AG08395 (cell line): ENCODE results near the gene ARHGAP19.
"Not testable (repeated sequence)": the region's sequence is repeated elsewhere in the genome, so short reads cannot be mapped to it uniquely, and the experiment has no call there.

Source experiments
- DNase-seq: peaks from one replicate; pipeline ENCODE4 v3.0.0; 2012; ENCODE audit warnings: mixed read lengths, low spot score

ARHGAP19 gene

DNA sequence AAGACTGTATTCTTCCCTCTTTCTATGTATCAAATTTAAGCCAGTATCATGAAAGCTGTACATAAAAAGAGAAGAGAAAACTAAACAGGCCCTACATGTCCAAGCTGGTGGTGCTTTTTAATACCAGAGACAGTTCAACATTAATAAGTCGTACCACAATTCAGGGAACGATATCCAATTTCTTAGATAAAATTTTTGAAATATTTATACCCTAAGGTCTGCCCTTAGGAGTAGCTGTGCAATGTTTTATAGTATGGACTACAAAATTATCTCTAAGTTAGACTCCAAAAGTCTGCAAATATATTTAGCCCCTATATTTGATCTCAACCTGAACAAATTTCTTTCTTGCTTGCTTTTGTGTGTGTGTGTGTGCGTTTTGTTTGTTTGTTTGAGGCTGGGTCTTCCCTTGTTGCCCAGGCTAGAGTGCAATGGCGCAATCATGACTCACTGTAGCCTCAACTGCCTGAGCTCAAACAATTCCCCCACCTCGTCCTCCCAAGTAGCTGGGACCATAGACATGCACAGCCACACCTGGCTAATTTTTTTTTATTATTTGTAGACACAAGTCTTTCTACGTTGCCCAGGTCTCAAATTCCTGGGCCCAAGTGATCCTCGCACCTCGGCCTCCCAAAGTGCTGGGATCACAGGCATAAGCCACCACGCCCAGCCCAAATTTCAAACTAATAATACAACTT lies 13.2 kb downstream of the ARHGAP19 start:
- DNase-seq, result no peak

DNA sequence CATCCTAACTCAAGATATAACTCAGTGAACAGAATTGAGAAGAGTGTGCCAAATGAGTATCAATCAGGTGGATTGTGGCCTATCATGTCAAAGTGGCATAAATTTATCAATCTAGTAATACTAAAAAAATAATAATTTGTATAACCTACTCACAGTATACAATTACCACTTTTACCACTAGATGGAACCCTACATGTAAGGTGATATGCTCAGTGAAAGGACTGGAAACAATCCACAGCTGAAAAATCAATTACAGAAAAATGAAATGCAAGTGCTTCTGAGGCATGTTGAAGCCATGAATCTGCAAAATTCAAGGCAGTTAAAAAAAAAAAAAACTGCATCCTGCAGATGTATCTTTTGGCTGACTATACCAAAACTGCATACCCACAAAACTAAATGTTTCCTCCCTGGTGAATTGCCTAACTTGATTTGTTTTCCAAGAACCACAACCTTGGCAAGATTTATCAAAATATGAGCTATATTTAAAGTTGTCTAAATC lies 13.9 kb downstream of the ARHGAP19 start:
- DNase-seq, result peak; percentile 76

DNA sequence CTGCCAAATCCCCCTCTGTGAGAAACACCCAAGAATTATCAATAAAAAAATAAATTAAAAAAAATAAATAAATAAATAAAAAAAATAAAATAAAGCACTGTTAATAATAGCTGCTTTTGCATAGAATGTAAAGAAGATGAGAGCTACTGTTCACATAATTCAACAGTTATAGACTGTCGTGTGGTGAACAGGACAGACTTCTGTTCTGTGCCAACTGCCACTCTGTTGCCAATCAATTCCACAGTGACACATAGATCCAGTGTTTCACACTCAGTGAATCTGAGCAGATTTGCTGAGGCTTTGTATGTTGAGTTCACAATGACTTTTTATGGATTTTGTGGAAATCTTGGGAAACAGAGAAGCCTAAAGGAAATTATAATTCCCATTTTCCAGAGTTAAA lies 14.9 kb downstream of the ARHGAP19 start:
- DNase-seq, result no peak

DNA sequence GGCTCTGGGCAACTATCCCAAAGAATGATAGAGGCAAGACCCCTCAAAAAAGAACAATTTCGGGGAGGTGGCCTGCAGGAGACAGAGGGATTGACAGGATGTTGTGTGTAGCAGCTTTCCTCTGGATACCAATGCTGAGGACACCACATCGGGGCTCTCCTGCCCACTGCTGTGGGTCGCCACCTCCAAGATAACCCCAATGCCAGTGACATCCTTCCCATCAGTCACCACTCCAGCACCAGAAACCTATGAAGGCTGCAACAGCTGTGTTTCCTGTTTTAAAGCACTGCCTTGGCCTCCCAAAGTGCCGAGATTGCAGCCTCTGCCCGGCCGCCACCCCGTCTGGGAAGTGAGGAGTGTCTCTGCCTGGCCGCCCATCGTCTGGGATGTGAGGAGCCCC lies 17.6 kb downstream of the ARHGAP19 start:
- no peak for DNase-seq

DNA sequence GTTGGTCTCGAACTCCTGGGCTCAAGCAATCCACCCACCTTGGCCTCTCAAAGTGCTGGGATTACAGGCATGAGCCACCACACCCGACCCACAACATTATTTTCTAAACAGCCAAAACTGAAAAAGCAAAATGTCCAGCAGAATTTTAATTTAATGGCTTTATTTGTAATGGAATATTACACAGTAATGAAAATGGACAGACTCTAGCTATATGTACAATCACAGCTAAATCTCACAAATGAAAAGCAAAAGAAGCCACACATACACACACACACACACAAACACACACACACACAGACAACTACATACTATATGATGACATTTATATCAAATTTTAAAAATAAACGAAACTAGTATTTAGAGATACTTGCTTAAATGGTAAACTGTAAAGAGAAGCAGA lies 18.7 kb downstream of the ARHGAP19 start:
- DNase-seq, result no peak

DNA sequence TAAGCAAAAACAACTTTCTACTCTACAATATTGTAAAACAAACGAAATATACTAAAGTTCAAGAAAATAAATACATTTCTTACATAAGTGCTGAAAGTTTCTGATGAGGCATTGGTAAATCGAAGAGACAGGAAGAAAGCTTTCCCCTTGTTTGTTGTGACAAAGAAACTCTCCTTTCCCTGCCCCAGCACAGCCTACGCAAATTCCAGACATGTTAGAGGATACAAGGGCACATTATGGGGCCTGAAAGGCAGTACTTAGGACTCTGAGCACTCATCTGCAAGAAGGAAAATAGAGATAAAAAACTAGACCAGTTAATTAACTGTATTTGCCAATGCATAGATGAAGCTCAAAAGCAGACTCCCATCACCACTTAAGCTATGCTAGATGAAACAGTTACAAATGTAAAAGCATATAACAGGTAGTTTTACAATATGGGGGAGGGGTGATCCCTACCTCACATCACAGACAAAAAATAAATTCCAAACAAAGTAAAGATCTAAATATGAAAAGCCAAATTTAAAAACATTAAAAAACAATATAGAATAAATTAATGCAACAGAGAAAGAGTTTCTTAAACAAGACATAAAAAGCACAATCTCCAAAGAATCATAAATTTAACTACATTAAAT lies 21.8 kb downstream of the ARHGAP19 start:
- no peak for DNase-seq

DNA sequence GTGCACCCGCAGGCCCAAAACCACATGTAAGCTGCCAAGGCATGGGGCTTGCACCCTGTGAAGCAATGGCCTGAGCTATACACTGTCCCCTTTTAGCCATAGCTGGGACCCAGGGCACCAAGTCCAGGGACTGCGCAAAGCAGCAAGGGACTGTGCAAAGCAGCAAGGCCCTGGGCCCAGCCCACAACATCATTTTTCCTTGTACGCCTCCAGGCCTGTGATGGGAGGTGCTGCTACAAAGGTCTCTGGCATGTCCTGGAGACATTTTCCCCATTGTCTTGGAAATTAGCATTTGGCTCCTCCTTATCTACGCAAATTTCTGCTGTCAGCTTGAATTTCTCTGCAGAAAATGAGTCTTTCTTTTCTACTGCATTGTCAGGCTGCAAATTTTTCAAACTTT lies 24.8 kb downstream of the ARHGAP19 start:
- no peak for DNase-seq

DNA sequence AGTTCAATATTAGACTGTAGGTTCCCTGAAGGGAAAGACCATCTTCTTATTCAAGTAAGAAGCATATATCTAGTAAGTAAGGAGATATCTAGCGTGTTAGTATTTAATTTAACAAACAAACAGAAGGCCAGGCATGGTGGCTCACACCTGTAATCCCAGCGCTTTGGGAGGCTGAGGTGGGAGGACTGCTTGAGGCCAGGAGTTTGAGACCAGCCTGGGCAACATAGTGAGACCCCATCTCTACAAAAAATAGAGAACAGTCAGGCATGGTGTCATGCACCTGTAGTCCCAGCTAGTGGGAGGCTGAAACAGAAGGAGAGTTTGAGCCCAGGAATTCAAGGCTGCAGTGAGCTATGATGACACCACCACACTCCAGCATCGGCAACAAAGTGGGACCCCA lies 27.3 kb downstream of the ARHGAP19 start:
- not testable (repeated sequence) for DNase-seq

DNA sequence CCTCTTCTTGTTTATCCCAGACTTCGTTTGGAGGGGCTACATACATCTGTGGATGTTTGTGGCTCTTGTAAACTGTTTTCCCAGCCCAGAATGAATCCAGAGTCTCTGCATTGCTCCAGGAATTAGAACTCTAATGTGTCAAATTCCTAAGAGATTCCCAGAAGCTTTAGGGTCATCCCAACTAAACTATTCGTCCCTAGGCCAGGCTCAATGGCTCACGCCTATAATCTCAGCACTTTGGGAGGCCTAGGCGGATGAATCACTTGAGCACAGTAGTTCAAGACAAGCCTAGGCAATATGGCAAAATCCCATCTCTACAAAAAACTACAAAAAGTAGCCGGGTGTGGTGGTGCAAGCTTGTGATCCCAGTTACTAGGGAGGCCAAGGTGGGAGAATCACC lies 28.5 kb downstream of the ARHGAP19 start:
- no peak for DNase-seq

DNA sequence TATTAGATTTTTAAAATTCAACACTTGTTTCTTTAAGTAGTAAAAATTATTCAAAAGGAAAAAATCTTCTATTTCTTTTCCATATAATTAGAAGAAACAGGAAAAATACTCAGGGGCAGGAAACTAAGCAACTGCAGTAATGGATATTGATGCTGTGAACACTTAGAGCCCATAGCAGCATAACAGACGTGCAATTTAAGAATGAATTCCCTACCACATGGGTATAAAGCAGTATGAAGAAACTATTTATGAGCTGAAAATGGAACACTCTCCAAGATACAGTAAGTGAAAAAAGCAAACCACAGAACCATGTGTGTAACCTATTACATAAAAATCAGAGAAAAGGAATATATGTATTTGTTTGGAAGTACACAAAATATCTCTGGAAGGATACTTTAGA lies 30.8 kb downstream of the ARHGAP19 start:
- DNase-seq, result no peak

DNA sequence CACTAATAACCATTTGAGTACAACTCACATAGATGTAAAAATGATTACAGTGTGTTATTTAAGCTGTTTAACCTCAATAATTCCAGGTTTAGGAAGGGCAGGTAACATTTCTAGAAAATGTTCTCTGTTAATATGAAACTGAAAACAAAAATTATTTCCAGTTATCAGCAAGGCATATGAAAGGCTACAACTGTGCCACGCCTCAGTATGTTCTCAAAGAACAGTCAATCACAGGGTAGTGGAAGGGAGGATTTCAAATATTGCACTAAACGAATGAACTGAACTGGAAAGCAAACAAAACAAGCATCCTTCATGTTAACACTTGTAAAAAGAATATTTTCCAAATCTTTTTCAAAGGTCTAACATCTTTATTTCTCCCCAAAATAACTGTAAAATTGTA lies 31.3 kb downstream of the ARHGAP19 start:
- DNase-seq, result no peak

DNA sequence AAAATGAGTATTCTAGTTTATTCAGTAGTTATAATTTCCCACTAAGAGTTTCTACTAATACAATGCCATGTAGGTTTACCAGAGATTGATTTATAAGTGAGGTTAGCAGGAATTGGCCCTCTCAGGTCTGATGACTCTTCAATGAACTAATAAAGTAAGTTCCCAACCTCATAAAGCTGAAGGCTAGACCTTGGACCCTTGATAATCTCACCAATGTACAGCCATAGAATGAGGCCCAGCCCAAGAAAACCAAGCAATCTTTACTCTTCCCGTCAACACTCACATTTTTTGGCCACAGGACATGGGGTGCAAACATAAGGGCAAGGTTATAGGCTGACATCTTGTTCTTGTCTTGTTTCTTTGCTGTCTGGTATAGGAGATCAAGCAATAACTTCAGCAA lies 33.3 kb downstream of the ARHGAP19 start:
- DNase-seq, result no peak

DNA sequence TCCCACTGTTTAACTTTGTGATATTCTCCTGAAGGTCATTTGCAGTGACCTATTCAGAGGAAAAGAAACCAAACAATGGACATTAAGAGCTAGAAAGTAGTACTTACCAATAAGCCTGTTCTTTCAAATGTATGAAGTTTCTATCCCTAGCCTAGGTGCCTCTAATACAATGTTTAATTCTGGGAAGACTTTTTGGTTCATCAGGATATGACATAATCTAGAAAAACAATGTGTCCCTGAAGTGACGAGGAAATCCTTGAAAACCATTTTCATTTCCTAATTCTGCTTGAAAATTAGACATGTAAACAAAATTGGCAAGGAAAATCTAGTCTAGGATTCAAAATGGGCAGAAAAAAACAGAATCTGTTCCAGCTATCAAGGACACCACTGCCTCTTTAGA lies 36.1 kb downstream of the ARHGAP19 start:
- DNase-seq, result no peak

DNA sequence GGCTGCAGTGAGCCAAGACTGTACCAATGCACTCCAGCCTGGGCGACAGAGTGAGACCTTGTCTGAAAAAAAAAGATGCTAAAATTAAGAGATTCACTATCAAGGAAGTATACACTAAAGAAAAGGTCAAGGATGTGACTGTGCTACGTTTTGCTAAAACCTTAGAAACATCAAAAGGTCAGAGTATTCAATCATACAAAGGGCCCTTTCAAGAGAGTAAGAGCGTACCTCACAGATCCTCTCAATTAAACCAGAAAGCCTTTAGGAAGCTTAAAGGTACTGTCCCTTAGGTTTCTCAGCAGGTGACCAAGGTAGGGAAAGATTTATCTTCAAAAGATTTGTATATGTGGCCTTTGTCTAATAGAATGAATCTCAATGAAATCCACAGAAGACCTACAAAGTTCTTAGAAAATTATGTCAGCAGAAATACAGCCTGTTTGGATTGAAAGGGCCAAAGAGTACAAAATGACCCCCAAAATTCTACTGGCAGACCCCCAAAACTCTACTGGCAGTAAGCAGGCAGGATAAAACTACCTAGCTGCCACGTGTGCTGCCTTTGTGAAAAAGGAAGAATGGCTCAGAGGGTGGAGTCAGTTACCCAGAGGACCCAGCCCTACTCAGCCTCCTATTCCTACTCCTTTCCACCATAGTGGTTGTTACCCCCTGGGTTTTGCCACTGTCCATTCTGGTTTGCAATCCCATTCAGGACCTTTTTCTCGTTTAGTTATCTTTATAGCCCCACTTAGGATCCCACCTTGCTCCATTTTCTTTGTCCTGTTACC lies 36.7 kb downstream of the ARHGAP19 start:
- no peak for DNase-seq

DNA sequence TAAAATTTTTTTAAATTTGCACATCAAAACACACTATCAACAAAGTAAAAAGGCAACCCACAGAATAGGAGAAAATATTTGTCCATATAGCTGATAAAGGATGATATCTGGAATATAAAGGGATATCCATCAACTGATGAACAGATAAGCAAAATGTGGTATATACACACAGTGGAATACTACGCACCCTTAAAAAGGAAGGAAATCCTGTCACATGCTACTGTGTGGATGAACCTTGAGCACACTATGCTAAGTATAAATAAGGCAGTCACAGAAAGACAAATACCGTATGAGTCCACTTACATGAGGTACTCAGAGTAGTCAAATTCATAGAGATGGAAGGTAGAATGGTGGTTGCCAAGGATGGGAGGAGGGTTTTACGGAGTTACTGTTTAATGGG lies 37.7 kb downstream of the ARHGAP19 start:
- no peak for DNase-seq

DNA sequence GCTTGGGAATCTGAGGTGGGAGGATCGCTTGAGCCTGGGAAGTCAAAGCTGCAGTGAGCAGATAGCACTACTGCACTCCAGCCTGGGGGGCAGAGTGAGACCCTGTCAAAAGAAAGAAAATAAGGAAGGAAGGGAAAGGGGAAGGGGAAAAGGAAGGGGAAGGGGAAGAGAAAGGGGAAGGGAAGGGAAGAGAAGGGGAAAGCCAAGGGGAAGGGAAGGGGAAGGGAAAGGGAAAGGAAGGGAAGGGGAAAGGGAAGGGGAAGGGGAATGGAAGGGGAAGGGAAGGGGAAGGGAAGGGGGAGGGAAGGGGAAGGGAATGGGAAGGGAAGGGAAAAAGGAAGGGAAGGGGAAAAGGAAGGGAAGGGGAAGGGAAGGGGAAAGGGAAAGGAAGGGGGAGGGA lies 41.5 kb downstream of the ARHGAP19 start:
- DNase-seq, result no peak

DNA sequence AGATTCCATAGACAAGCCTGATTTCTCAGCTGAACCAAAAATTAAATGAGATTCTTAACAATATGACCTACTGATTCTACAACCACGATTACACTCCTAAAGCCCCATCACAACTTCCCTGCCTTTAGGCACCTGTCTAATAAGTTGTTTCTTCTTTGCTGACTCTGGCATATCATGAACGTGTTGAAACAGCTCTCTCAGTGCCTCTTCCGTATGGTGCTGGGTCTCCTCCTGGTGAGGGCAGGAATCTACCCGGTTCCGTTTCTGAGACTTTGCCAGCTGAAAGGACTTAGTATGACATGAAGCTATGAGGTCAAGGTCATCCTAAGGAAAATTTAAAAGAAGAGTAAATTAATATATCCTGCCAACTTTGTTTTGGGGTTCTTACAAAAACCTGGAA lies 48.6 kb downstream of the ARHGAP19 start:
- no peak for DNase-seq

DNA sequence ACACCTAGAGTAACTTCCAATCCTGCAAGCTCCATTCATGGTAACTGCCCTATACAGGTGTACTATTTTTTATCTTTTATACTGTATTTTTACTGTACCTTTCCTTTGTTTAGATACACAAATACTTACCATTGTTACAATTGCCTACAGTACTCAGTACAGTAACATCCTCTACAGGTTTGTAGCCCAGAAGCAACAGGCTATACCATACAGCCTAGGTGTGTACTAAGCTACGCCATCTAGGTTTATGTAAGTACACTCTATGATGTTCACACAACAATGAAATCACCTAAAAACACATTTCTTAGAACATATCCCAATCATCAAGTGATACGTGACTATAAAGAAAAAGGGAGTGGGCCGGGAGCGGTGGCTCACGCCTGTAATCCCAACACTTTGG lies 53.6 kb downstream of the ARHGAP19 start:
- DNase-seq, result no peak

DNA sequence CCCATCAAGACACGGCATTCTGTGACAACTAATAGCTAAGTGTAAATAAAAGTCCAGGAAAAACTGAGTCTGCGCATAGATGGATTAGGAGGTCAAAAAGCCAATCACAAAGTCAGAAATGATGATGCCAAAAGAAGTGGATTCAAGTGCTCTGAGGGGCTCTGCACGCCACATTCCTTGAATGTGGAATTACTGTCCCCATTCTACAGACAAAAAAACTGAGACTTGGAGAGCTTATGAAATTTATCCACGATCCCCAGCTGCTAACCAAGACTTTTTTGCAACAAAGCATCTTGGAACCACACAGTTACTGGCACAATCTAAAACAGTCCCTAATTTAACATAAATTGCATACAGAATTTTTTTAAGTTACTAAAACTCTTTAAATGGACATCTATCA lies 57.1 kb downstream of the ARHGAP19 start:
- no peak for DNase-seq

DNA sequence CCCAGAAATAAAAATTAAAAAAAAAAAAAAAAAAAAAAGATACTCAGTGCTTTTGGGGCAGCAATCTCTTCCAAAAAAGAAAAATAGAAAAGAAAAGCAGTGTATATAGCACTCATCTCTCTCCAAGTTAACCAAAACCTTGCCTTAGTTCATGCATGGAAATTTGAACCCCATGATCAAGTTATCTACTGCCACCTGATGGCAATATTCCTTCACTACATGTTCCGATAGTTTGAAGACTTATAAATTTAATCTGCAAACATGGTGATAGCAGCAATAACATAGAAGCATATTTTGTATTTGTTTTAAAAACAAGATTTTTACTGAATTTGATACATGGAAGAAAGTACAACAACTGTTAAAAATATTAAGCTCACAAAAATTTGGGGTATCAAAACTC lies 58.0 kb downstream of the ARHGAP19 start:
- peak; percentile 54 for DNase-seq

DNA sequence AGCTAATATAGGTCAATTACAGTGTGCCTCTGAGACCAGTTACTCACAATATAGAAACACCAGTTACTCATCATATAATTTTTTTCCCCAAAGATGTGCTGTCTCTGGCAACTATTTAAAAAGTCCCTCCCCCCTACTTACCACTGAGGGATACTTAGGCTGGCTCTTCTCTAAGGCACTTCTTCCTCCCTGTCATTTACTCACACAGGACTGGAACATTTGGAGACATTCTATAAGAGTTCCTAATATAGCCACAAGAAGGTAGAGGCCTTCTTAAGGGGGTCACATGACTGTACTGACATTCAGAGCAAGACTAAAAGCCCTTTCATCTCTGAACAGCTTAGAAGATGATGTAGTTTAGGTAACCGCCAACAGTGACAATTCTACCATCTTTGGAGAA lies 62.3 kb downstream of the ARHGAP19 start:
- no peak for DNase-seq

DNA sequence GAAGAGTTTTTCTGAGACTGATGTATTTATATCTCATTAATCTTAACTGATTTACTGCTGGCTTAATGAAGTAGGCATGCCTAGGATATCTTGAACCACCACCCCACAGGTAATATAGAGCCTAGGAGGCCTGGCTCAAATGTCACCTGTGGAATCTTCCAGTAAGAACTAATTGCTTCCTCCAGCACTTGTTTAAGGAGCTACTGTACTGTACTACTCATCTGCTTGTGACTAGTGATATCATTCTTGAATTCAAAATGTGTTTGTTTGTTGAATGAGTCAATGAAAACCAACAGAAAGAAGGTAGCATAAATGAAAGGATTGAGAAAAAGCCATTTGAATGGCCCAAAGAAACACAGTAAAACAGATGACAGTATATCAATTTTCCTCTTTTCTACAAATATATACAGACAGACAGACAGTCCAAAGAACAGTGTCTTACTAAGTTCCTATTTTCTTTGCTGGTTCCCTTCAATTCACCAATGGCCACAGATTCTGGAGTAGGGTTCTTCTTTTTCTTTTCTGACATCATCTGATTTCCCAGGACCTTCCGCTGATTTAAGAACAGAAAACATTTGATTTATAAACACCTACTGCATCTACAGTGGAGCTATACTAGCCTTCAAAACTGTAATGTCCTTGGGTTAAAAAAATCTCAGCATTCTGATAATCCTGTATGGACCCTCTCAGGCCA lies 63.0 kb downstream of the ARHGAP19 start:
- no peak for DNase-seq

DNA sequence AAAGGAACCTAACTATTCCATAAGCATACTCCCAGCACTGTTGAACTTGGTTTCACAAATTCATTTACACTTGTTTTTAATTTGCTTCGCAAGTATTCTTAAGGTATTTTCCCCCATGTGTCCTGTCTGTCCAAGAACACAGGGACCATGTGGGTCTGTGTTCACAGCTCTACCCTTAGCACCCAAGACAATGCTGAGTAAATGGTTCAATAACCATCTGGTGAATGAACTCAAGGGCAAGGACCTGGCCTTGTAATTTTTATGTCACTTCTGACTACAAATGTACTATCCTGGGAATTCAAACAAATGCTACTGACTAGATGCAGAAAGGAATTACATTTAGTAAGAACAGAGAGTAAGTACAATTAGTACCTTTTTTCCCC lies 63.7 kb downstream of the ARHGAP19 start:
- no peak for DNase-seq
